Sigmoid colon (tissue), 4 donors: Measurements from ENCODE around the gene CTNNA2.

Source experiments
- POLR2AphosphoS5 ChIP-seq, 4 donors: sonication (generic); formaldehyde crosslinking; IDR thresholded peaks; one replicate each; pipeline ENCODE4 v1.6.1; 2017; ENCODE audit warnings: antibody characterized with exemption in 4 of 4
- TF ChIP-seq, protein P1 (sequence below), 4 experiments: fragments of 450-650 bp in 3 of 4; fragments of 200-600 bp in 1 of 4; IDR thresholded peaks; one replicate each; pipeline ENCODE4 v1.5.1; 2016 to 2019; ENCODE audit warnings: antibody characterized with exemption in 4 of 4, mild to moderate bottlenecking in 3 of 4, moderate library complexity in 2 of 4

- TF ChIP-seq, protein P1, sequence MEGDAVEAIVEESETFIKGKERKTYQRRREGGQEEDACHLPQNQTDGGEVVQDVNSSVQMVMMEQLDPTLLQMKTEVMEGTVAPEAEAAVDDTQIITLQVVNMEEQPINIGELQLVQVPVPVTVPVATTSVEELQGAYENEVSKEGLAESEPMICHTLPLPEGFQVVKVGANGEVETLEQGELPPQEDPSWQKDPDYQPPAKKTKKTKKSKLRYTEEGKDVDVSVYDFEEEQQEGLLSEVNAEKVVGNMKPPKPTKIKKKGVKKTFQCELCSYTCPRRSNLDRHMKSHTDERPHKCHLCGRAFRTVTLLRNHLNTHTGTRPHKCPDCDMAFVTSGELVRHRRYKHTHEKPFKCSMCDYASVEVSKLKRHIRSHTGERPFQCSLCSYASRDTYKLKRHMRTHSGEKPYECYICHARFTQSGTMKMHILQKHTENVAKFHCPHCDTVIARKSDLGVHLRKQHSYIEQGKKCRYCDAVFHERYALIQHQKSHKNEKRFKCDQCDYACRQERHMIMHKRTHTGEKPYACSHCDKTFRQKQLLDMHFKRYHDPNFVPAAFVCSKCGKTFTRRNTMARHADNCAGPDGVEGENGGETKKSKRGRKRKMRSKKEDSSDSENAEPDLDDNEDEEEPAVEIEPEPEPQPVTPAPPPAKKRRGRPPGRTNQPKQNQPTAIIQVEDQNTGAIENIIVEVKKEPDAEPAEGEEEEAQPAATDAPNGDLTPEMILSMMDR (IDR thresholded peaks at IDR 0.05), result no peak
- TF ChIP-seq POLR2AphosphoS5 (IDR thresholded peaks at IDR 0.05), result no peak
These were observed 757.0 kb downstream of the CTNNA2 start for GRCh38 chr2:80269806-80270205.
